GM06990 (cell line): ENCODE measurements around the gene ACAD10.
A peak's percentile ranks its signal among the peaks of the same experiment; 100 is the strongest.

Experiments
- DNase-seq: peaks from one replicate; pipeline ENCODE4 v3.0.0-alpha.2; 2011; ENCODE audit not compliant: insufficient read length; ENCODE audit errors: extremely low read depth
- H3K27me3 ChIP-seq: replicated peaks from 2 replicates; pipeline ENCODE4 v1.6.0; 2011; ENCODE audit warnings: low read length; ENCODE audit not compliant: control insufficient read depth, insufficient read depth
- H3K36me3 ChIP-seq: 2 replicates; pipeline ENCODE4 v1.5.1; 2011; ENCODE audit warnings: low read length; ENCODE audit not compliant: control insufficient read depth, insufficient read depth
- H3K4me3 ChIP-seq: replicated peaks from 2 replicates; pipeline ENCODE4 v1.5.1; 2011; ENCODE audit warnings: low read depth, mild to moderate bottlenecking, control low read depth, low read length
- TF ChIP-seq, protein P1 (sequence below): IDR thresholded peaks from 2 replicates; pipeline ENCODE4 v1.5.1; 2011; ENCODE audit warnings: low read length, control low read depth, mild to moderate bottlenecking, inconsistent platforms; ENCODE audit not compliant: insufficient read depth, poor library complexity, severe bottlenecking

ACAD10 gene

DNA sequence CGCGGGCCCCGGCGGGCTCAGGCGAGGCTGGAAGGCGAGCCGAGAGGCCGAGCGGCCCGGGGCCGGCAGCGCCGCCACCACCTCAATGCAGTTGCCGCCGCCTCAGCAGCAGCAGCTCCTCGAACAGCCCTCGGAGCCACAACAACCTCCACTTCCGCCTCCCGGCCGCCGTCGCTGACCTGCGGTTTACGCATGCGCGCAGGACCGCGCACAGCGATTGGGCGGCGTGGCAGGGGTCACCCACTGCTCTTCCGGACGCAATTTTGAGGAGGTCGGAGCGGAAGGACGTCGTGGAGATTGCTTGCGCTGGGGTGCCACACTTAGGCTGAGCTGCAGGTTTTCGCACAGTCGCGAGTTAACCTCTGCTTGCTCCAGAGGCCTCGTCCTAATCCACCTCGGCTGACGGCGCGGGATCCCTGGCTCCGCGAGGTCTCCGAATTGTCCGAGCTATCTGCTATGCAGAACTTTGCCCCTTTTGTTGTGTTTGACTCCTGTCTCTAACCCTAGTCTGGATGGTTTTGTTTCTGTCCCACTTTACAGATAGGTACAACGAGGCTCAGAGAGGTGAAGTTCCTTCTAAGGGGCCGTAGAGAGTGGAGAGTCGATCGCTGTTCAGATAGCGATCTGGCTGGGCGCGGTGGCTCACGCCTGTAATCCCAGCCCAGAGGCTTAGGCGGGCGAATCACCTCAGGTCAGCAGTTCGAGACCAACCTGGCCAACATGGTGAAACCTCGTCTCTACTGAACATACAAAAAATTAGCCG lies at the start of gene ACAD10, which contains the start of gene BRAP:
Gene ACAD10 (plus strand): TSS at position 243 of the 763 bp plus-strand sequence. CDS start 6,657 bp downstream, outside the sequence.
Gene BRAP (minus strand): TSS at position 146 of the 763 bp plus-strand sequence. CDS start 164 bp downstream, outside the sequence.
- TF ChIP-seq, protein P1, sequence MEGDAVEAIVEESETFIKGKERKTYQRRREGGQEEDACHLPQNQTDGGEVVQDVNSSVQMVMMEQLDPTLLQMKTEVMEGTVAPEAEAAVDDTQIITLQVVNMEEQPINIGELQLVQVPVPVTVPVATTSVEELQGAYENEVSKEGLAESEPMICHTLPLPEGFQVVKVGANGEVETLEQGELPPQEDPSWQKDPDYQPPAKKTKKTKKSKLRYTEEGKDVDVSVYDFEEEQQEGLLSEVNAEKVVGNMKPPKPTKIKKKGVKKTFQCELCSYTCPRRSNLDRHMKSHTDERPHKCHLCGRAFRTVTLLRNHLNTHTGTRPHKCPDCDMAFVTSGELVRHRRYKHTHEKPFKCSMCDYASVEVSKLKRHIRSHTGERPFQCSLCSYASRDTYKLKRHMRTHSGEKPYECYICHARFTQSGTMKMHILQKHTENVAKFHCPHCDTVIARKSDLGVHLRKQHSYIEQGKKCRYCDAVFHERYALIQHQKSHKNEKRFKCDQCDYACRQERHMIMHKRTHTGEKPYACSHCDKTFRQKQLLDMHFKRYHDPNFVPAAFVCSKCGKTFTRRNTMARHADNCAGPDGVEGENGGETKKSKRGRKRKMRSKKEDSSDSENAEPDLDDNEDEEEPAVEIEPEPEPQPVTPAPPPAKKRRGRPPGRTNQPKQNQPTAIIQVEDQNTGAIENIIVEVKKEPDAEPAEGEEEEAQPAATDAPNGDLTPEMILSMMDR: no peak
- Histone ChIP-seq H3K27me3 (no peaks in the 10 kb centered on the region), H3K36me3 (peaks cover 6% of the 10 kb centered on the region; the same call in 1 of the 2 replicates), H3K4me3 (peak within 1 kb of the TSS; percentile 66)
- DNase-seq: peak; percentile 99

DNA sequence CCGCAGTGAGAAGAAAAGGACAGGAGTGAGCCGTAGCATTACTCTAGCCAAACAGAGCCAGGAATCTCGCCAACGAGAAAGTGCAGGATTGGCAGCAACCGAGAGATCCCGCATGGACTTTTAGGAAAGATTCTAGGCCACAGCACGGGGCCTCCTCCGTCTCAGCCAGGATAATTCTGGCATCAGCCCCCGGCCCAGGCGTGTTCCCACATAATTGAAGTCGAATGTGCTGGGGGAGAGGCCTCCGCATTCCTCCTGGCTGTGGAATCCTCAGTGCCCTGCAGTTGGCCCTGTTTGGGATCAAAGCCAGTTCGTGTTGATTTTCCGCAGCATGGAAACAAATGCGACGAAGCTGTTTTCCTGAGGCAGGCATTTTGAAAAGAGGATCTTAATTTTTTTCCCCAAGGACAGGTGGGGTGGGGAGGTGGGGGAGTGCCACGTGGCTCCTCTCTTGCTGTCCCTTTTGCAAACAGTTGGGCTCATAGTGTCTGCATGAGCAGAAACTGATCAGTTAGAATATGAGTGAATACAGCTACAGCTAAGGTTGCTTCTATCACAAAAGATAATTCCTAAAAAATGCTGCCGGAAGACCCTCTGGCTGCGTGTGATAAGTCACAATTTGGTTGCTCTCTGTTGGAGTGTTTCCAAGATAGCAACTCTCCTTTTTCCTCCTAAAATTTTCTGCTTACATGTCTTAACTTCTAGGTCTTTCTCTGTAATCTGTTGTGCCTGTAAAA lies 49.5 kb upstream of the ACAD10 start:
- Histone ChIP-seq H3K36me3 (no peaks in the 10 kb centered on the region), H3K4me3 (no peak overlapping the region), H3K27me3 (no peaks in the 10 kb centered on the region)
- no peak for DNase-seq
- TF ChIP-seq, protein P1: no peak

DNA sequence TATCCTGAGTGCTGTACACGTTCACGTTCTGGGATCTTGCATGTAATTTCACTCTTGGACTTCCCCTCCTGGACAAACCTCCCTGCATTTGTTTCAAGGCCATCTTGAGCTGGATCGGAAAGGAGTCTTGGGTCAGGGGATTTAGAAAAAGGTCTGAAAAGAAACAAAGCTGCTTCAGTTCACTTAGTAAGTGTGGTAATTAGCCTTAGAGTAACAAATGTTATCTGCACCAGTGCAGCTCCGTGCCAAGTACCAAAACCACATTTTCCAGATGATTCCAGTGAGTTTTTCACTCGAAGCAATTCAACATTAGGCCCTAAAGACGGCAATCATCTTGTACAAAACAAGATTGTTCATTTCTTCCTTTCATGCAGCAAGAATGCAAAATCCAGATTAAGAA lies 47.3 kb upstream of the ACAD10 start:
- TF ChIP-seq, protein P1: no peak
- no peak overlapping the region for H3K4me3 ChIP-seq
- H3K27me3 ChIP-seq: no peaks in the 10 kb centered on the region
- DNase-seq: no peak
- H3K36me3 ChIP-seq: peaks cover 1% of the 10 kb centered on the region

DNA sequence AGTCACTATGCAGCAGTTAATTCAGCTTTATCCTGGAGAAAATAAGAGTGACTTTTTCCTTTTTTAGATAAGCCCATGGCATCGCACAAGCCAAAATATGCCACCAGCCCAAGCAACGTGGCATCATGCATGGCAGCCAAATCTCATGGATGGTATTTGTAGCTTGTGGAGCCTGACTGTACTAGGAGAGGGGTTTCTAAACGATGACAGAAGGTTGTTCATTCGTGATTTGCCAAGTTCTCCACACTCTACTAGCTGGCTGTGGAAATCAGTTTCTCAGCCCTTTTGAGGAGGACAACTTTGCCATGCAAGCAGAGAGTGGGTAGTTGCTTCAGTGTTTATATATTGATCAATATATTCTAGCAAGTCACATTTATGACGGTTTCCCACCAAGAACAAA lies 45.3 kb upstream of the ACAD10 start:
- Histone ChIP-seq H3K27me3 (no peaks in the 10 kb centered on the region), H3K36me3 (peaks cover 10% of the 10 kb centered on the region), H3K4me3 (no peak overlapping the region)
- TF ChIP-seq, protein P1: no peak
- DNase-seq: no peak

DNA sequence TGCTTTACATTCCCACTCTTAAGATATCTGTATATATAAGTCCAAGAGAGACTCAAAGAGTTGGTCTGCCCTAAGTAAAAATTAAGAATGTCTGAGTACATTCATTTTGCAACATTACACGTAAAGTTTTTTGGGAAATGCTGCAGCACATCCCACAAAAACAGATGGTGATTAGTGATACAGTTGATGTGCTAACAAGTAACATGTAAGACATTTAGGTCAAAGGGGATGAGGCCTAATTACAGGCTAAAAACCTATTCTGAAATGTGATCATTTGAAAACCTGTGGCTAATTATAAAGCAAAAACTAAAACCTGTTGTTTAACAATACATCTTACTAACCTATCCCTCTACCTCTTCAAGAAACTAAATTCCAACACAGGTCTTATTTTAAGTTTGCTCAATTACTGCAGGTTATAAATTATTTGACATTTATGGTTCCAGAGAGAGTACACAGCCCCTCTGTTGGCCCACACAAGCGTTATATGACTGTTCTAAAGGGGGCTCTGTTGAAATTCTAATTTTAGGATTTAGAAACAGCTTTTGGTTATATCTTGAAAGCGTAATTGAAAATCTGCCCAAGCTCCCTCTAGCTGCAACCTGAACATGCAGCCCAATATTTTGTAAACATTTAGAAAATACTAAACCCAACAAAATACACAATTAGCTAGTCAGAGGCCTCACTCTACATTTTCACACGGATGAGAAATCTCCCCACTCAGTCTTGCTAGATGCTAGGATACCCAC lies 43.0 kb upstream of the ACAD10 start:
- Histone ChIP-seq H3K4me3 (no peak overlapping the region), H3K27me3 (no peaks in the 10 kb centered on the region), H3K36me3 (peaks cover 15% of the 10 kb centered on the region)
- DNase-seq: no peak
- TF ChIP-seq, protein P1: no peak
